ENCODE results near the gene RAPGEF1.

DNA sequence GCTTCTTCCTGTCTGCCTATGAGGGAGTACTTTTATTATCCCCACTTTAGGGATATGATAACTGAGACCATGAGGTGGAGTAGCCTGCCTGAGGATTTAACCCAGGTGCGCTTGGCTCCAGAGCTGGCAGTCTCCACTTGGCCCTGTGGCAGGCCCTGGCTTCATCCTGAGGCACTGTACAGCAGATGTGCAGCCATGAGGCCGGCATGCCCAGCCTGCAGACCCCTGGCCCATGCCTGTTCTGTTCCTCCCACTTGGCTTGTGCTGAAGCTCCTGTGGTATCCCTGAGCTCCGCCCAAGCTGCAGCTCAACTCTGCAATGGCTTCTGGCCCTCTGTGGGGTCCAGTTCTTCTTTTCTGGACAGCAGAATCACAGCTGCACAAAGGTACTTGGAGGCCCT lies 31.8 kb upstream of the RAPGEF1 start:
- no peak for TF ChIP-seq CTCF (conservative IDR thresholded peaks at IDR 0.05; ENCODE audit: low read depth in 2 of 2)
- no peak for TF ChIP-seq EZH2 (IDR thresholded peaks at IDR 0.05; ENCODE audit: low read depth, unreplicated experiment)
- TF ChIP-seq CREB1 (CRISPR knock-in tag; IDR thresholded peaks at IDR 0.05; ENCODE audit: low read depth) = no peak
- TF ChIP-seq ZNF114 (CRISPR knock-in tag; IDR thresholded peaks at IDR 0.05) = no peak
- no peak for TF ChIP-seq POLR2AphosphoS5 (IDR thresholded peaks at IDR 0.05; ENCODE audit: low read depth)
- no peak for TF ChIP-seq EZH2phosphoT487 (IDR thresholded peaks at IDR 0.05; ENCODE audit: unreplicated experiment)
- no peak for TF ChIP-seq REST (IDR thresholded peaks at IDR 0.05; ENCODE audit: unreplicated experiment)
- TF ChIP-seq ETS1 (IDR thresholded peaks at IDR 0.05) = no peak
- TF ChIP-seq JUNB (IDR thresholded peaks at IDR 0.05; ENCODE audit: unreplicated experiment) = no peak
